Stimulated activated CD4-positive, alpha-beta T cell treated with anti-CD3 and anti-CD28 coated beads, Interleukin-4, amount 100 ng/mL, for 48 hours (primary cell): ENCODE data around the gene NPEPL1.
"Not testable (repeated sequence)": the region's sequence is repeated elsewhere in the genome, so short reads cannot be mapped to it uniquely, and the experiment has no call there.

Experiments used
- DNase-seq, 2 donors: peaks; one replicate each; pipeline ENCODE4 v3.0.0-alpha.2; 2020; ENCODE audit warnings: low read depth in 2 of 2

Gene NPEPL1

GRCh38 chr20:58757647-58758046 is 65.0 kb downstream of the NPEPL1 start:
- not testable (repeated sequence) for DNase-seq

- no peak for DNase-seq
These were observed 67.3 kb downstream of the NPEPL1 start for GRCh38 chr20:58759947-58760346.

GRCh38 chr20:58760856-58761255 is 68.3 kb downstream of the NPEPL1 start:
- no peak for DNase-seq

- no peak for DNase-seq
These were observed 69.5 kb downstream of the NPEPL1 start for GRCh38 chr20:58762120-58762519.

- DNase-seq = no peak
These were observed 70.5 kb downstream of the NPEPL1 start for GRCh38 chr20:58763076-58763475.
